ENCODE results near the gene TRIM66. TPM values are rescaled to one million over a fixed set of nuclear protein-coding genes. Genes with fewer than 3 reads are reported as not detected.

TRIM66 gene
- total and polyA plus RNA-seq, 2 experiments from 2014 or later: 1.0 to 3.3 TPM

GRCh38 chr11:8706673-8707432 lies 24.4 kb upstream of the TRIM66 start (continued):
- no peak for TF ChIP-seq CTCF (conservative IDR thresholded peaks at IDR 0.05; ENCODE audit: low read depth in 2 of 2)
- no peak for TF ChIP-seq EZH2 (IDR thresholded peaks at IDR 0.05; ENCODE audit: low read depth, unreplicated experiment)
- TF ChIP-seq CREB1 (CRISPR knock-in tag; IDR thresholded peaks at IDR 0.05; ENCODE audit: low read depth): no peak
- no peak for TF ChIP-seq REST (IDR thresholded peaks at IDR 0.05; ENCODE audit: unreplicated experiment)
- TF ChIP-seq ZNF114 (CRISPR knock-in tag; IDR thresholded peaks at IDR 0.05): no peak
- no peak for TF ChIP-seq JUNB (IDR thresholded peaks at IDR 0.05; ENCODE audit: unreplicated experiment)

- no peaks in the 10 kb centered on the region for H3K79me2 ChIP-seq (replicated peaks; ENCODE audit: insufficient read depth)
- H3K9me2 ChIP-seq (ENCODE audit: insufficient read depth): peaks cover 3% of the 10 kb centered on the region
- DNase-seq (ENCODE audit: low spot score) (no peak), ATAC-seq (no peak)
- Mint-ChIP-seq H3K4me3 (no peak overlapping the region), H3K9me3 (no peaks in the 10 kb centered on the region; the same call in 2 of the 3 replicates), H3K36me3 (ENCODE audit: low read depth) (peaks cover 19% of the 10 kb centered on the region; the same call in 2 of the 3 replicates), H3K4me1 (peaks cover 41% of the 10 kb centered on the region), H3K27ac (no peak overlapping the region), H3K27me3 (ENCODE audit: insufficient read depth, low read depth, poor library complexity) (peaks cover 17% of the 10 kb centered on the region)
- no peaks in the 10 kb centered on the region for H4K20me1 ChIP-seq (replicated peaks; ENCODE audit: insufficient read depth)
- no peaks in the 10 kb centered on the region for H3K27me3 ChIP-seq (ENCODE audit: insufficient read depth)
- H3K4me3 ChIP-seq: no peak overlapping the region
- H3K4me1 ChIP-seq (ENCODE audit: insufficient read depth): peaks cover 31% of the 10 kb centered on the region
- peaks cover 8% of the 10 kb centered on the region; the same call in 1 of the 2 replicates for H3F3A ChIP-seq (replicated peaks; ENCODE audit: low read depth)
- H2AFZ ChIP-seq: no peak overlapping the region
- no peak overlapping the region for H3K4me2 ChIP-seq
- H3K36me3 ChIP-seq (ENCODE audit: insufficient read depth): no peaks in the 10 kb centered on the region
- no peak overlapping the region for H3K27ac ChIP-seq (ENCODE audit: low read depth)
- TF ChIP-seq ZNF462 (CRISPR knock-in tag; IDR thresholded peaks at IDR 0.05) (no peak), EZH2phosphoT487 (IDR thresholded peaks at IDR 0.05; ENCODE audit: unreplicated experiment) (no peak), ZNF114 (CRISPR knock-in tag; IDR thresholded peaks at IDR 0.05) (no peak), ETS1 (IDR thresholded peaks at IDR 0.05) (no peak), JUNB (IDR thresholded peaks at IDR 0.05; ENCODE audit: unreplicated experiment) (no peak)
Measured at GRCh38 chr11:8705146-8705545, 22.7 kb upstream of the TRIM66 start.
